Thyroid gland (tissue), 4 donors: ENCODE measurements around the gene ADO.

ENCODE experiments used
- CTCF ChIP-seq, 6 experiments: fragments of 200-600 bp in 3 of 6; fragments of 450-650 bp in 3 of 6; sonication (generic) in 3 of 6; IDR thresholded peaks; one replicate each; pipeline ENCODE4 v1.5.1; 2016 to 2019; ENCODE audit warnings: antibody characterized with exemption in 6 of 6, mild to moderate bottlenecking in 2 of 6, inconsistent platforms in 1 of 6, moderate library complexity in 1 of 6
- POLR2A ChIP-seq, 2 donors: fragments of 450-650 bp; IDR thresholded peaks; one replicate each; pipeline ENCODE4 v1.6.1; 2017; ENCODE audit warnings: antibody characterized with exemption in 2 of 2, mild to moderate bottlenecking in 2 of 2, moderate library complexity in 1 of 2

GRCh38 chr10:62790571-62790970 is 13.9 kb upstream of the ADO start:
- TF ChIP-seq CTCF (IDR thresholded peaks at IDR 0.05) = no peak
- no peak for TF ChIP-seq POLR2A (IDR thresholded peaks at IDR 0.05)
